ENCODE measurements around the gene S100A16.

Gene S100A16

GRCh38 chr1:153560771-153561465 is 52.0 kb downstream of the S100A16 start:
- no peak for DNase-seq

GRCh38 chr1:153560241-153560640 is 52.7 kb downstream of the S100A16 start:
- DNase-seq, result no peak

- no peak for DNase-seq
Observed at GRCh38 chr1:153557877-153558276, 55.1 kb downstream of the S100A16 start.

All from amniotic stem cell (primary cell).